OCI-LY7 (cell line): ENCODE measurements around the gene FBXW7.

ENCODE experiments used
- EZH2phosphoT487 ChIP-seq: fragments of 200-600 bp; sonication (generic); IDR thresholded peaks from 2 replicates; pipeline ENCODE4 v1.6.1; 2018; ENCODE audit warnings: low read depth, borderline replicate concordance, mild to moderate bottlenecking, mixed run types, antibody characterized with exemption, low read length, moderate library complexity, mixed read lengths
- TF ChIP-seq, protein P1 (sequence below): fragments of 200-600 bp; sonication (generic); conservative IDR thresholded peaks from 2 replicates; pipeline ENCODE4 v1.5.1; 2014; ENCODE audit warnings: mild to moderate bottlenecking, antibody characterized with exemption, low read length, moderate library complexity, mixed read lengths

DNA sequence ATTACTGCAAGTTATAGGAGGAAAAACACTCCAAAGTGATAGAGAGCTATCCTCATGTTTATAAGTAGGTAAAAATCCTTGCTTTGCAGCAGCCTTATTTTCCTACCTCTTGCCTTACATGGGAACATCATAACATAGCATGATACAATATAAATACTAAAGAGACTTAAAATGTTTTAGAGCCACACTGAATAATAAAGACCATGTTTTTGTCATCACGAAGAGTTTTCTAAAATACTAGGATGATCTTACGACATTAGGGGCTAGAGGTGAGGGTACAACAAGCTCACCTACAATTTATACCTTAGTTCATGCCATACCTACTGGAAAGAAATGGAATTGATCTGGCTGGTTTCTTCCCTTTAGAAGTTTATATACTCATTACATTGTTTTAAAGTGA is 184.8 kb downstream of the FBXW7 start:
- TF ChIP-seq, protein P1, sequence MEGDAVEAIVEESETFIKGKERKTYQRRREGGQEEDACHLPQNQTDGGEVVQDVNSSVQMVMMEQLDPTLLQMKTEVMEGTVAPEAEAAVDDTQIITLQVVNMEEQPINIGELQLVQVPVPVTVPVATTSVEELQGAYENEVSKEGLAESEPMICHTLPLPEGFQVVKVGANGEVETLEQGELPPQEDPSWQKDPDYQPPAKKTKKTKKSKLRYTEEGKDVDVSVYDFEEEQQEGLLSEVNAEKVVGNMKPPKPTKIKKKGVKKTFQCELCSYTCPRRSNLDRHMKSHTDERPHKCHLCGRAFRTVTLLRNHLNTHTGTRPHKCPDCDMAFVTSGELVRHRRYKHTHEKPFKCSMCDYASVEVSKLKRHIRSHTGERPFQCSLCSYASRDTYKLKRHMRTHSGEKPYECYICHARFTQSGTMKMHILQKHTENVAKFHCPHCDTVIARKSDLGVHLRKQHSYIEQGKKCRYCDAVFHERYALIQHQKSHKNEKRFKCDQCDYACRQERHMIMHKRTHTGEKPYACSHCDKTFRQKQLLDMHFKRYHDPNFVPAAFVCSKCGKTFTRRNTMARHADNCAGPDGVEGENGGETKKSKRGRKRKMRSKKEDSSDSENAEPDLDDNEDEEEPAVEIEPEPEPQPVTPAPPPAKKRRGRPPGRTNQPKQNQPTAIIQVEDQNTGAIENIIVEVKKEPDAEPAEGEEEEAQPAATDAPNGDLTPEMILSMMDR = no peak
- no peak for TF ChIP-seq EZH2phosphoT487
